ENCODE measurements around the gene C11orf16. TPM values are rescaled to one million over a fixed set of nuclear protein-coding genes. Genes with fewer than 3 reads are reported as not detected.

The C11orf16 gene
- total RNA-seq, 1 donor, result not detected

DNA sequence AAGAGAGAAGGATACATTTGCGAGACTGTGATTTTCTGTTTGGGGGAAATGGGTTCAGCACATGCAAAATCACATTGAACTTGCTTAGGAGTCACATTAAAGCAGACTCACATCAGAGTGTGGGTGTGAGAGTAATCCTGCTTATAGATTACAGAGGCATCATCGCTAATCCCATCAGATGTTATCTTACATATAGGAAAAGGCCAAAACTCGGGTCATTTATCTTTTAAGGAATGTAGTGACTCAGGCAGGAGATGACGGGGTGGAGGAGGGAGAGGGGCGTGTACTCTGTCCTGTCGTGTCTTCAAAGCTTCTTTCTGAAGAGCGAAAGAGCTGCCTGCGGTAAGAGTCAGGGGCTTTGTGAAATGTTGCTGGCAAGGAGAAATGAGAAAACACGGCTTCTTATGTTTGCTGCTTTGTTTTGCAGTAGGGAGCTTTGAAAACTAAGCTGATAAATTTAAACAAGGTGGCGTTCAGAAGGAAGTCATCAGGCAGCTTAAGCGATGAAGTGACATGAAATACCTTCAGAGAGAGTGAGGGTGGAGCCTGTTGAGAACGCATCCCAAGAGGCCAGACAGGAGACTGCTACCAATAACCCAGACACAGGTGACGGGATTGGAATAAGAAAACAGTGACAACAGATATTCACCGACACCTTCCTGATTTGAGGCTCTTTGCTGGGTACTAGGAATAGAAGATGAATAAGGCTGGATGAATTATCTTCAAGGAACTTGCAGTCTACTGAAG lies 2.2 kb upstream of the C11orf16 start:
- DNase-seq (ENCODE audit: insufficient read length, low spot score, missing footprints), result peak; percentile 89
- TF ChIP-seq CTCF (IDR thresholded peaks at IDR 0.05; ENCODE audit: extremely low read depth, low read depth, low read length), result no peak
- no peaks in the 10 kb centered on the region for H3K27me3 ChIP-seq (ENCODE audit: insufficient read depth, low read length)

GRCh38 chr11:8933931-8934330 lies 1.2 kb upstream of the C11orf16 start:
- H2AFZ ChIP-seq (ENCODE audit: low read length), result peak overlapping the region; percentile 11
- H3K27me3 ChIP-seq (ENCODE audit: insufficient read depth, low read length), result no peaks in the 10 kb centered on the region
- no peak overlapping the region for H3K4me2 ChIP-seq (ENCODE audit: insufficient read depth, low read length)
- H3K9me3 ChIP-seq (ENCODE audit: low read depth, low read length), result no peaks in the 10 kb centered on the region
- H3K36me3 ChIP-seq (ENCODE audit: insufficient read depth, low read length), result no peaks in the 10 kb centered on the region
- no peaks in the 10 kb centered on the region for H4K20me1 ChIP-seq (ENCODE audit: insufficient read depth, low read length)
- H3K4me3 ChIP-seq (ENCODE audit: insufficient read depth, low read length), result no peak overlapping the region
- no peaks in the 10 kb centered on the region for H3K79me2 ChIP-seq (ENCODE audit: insufficient read depth, low read length)
- H3K27ac ChIP-seq (ENCODE audit: low read depth, low read length), result no peak overlapping the region
- no peak for DNase-seq (ENCODE audit: insufficient read length, low spot score, missing footprints)
- TF ChIP-seq CTCF (IDR thresholded peaks at IDR 0.05; ENCODE audit: extremely low read depth, low read depth, low read length), result peak; percentile 22
- peaks cover 8% of the 10 kb centered on the region for H3K4me1 ChIP-seq (ENCODE audit: insufficient read depth, low read length)

More for the DNA sequence above, 2.2 kb upstream of the C11orf16 start:
- no peaks in the 10 kb centered on the region for H3K36me3 ChIP-seq (ENCODE audit: insufficient read depth, low read length)
- peak overlapping the region; percentile 48 for H3K4me2 ChIP-seq (ENCODE audit: insufficient read depth, low read length)
- no peak overlapping the region for H3K4me3 ChIP-seq (ENCODE audit: insufficient read depth, low read length)
- H4K20me1 ChIP-seq (ENCODE audit: insufficient read depth, low read length), result no peaks in the 10 kb centered on the region
- peaks cover 8% of the 10 kb centered on the region for H3K4me1 ChIP-seq (ENCODE audit: insufficient read depth, low read length)
- no peaks in the 10 kb centered on the region for H3K9me3 ChIP-seq (ENCODE audit: low read depth, low read length)
- H3K79me2 ChIP-seq (ENCODE audit: insufficient read depth, low read length), result no peaks in the 10 kb centered on the region
- H3K27ac ChIP-seq (ENCODE audit: low read depth, low read length), result no peak overlapping the region
- H2AFZ ChIP-seq (ENCODE audit: low read length), result no peak overlapping the region

DNA sequence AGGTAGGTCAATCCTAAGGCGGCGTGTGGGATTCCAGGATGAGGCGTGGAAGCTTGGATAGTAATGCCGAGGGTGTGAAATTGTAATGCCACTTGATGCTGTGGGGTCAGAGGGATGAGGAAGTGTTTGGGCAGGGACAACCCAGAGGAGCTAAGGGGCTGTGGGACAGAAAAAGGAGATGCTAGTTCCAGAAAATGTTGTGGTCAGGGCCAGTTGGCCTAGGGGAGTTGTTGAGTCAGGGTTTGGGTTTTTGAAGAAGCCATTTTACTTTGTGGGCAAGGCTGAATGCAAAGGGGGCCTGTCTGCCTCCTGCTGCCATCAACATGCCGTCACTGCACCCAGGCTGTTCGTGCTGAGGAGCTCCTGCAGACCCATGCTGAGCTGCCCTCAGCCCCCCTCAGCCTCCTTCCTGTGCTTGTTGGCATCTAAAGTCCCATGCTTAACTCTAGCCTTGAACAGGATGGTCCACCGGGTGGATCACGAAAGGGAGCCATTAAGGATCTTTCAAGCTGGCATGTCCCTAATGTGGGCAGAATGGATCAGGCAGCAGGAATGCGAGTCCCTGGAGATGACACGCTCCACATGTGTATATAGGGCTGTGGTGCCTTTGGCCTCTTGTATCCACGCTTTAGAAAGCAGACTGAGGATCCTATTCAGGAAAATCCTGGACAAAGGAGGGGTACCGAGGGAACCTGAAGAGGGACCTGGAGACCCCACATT lies 2.1 kb downstream of the C11orf16 start:
- no peak overlapping the region for H3K27ac ChIP-seq (ENCODE audit: low read depth, low read length)
- peak overlapping the region; percentile 11 for H3K4me2 ChIP-seq (ENCODE audit: insufficient read depth, low read length)
- no peak for TF ChIP-seq CTCF (IDR thresholded peaks at IDR 0.05; ENCODE audit: extremely low read depth, low read depth, low read length)
- no peaks in the 10 kb centered on the region for H3K36me3 ChIP-seq (ENCODE audit: insufficient read depth, low read length)
- H3K4me1 ChIP-seq (ENCODE audit: insufficient read depth, low read length), result peaks cover 12% of the 10 kb centered on the region
- peak overlapping the region; percentile 56 for H2AFZ ChIP-seq (ENCODE audit: low read length)
- no peak overlapping the region for H3K4me3 ChIP-seq (ENCODE audit: insufficient read depth, low read length)
- no peaks in the 10 kb centered on the region for H3K79me2 ChIP-seq (ENCODE audit: insufficient read depth, low read length)
- no peaks in the 10 kb centered on the region for H3K9me3 ChIP-seq (ENCODE audit: low read depth, low read length)
- no peaks in the 10 kb centered on the region for H3K27me3 ChIP-seq (ENCODE audit: insufficient read depth, low read length)
- DNase-seq (ENCODE audit: insufficient read length, low spot score, missing footprints), result peak; percentile 82
- H4K20me1 ChIP-seq (ENCODE audit: insufficient read depth, low read length), result no peaks in the 10 kb centered on the region

DNA sequence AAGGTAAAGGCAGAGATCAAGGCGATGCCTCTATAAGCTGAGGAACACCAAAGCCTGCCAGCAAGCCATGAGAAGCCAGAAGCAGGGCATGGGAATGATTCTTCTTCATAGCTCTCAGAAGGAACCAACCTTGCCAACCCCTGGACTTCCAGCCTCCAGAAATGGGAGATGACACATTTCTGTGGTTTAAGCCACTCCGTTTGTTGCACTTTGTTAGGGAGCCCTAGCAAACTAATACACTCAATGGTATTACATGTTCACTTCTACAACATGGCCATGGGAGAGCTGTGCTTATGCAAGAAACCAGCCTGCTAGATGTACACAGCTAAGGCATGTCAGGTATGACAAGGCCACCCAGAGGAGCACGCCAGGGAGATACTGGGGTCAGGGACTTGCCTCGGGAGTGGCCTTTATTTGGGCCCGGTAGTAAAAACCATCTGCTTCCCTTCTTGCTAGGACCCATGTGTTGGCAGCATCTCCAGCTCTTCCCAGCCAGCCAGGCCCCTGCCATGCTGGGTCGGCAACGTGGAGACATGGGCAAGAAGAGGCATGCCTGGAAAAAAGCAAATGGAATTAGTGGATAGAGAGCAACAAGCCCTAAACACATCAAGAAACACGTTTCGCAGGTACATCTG lies 3.6 kb downstream of the C11orf16 start:
- DNase-seq (ENCODE audit: insufficient read length, low spot score, missing footprints), result no peak
- H3K27ac ChIP-seq (ENCODE audit: low read depth, low read length), result no peak overlapping the region
- no peak overlapping the region for H3K4me2 ChIP-seq (ENCODE audit: insufficient read depth, low read length)

More for the DNA sequence above, 3.6 kb downstream of the C11orf16 start:
- Histone ChIP-seq H3K36me3 (ENCODE audit: insufficient read depth, low read length) (no peaks in the 10 kb centered on the region), H3K27me3 (ENCODE audit: insufficient read depth, low read length) (no peaks in the 10 kb centered on the region), H2AFZ (ENCODE audit: low read length) (no peak overlapping the region), H3K4me1 (ENCODE audit: insufficient read depth, low read length) (peaks cover 12% of the 10 kb centered on the region), H3K9me3 (ENCODE audit: low read depth, low read length) (no peaks in the 10 kb centered on the region), H3K4me3 (ENCODE audit: insufficient read depth, low read length) (no peak overlapping the region), H3K79me2 (ENCODE audit: insufficient read depth, low read length) (no peaks in the 10 kb centered on the region), H4K20me1 (ENCODE audit: insufficient read depth, low read length) (no peaks in the 10 kb centered on the region)
- TF ChIP-seq CTCF (IDR thresholded peaks at IDR 0.05; ENCODE audit: extremely low read depth, low read depth, low read length), result no peak
